Coronary artery (tissue), 2 donors: ENCODE measurements around the gene PGS1.

Experiments used
- DNase-seq: peaks from one replicate; pipeline ENCODE4 v3.0.0-alpha.2; 2017; ENCODE audit warnings: low spot score
- H3K27ac ChIP-seq, 2 donors: fragments of 200-600 bp; sonication (generic); one replicate each; pipeline ENCODE4 v1.5.1; 2016 to 2019
- H3K4me3 ChIP-seq: fragments of 200-600 bp; sonication (generic); 2 replicates; pipeline ENCODE4 v1.5.1; 2016; ENCODE audit warnings: mild to moderate bottlenecking, moderate library complexity
- TF ChIP-seq, protein P1 (sequence below): fragments of 200-600 bp; sonication (generic); IDR thresholded peaks from one replicate; pipeline ENCODE4 v1.5.1; 2019; ENCODE audit warnings: antibody characterized with exemption

Gene PGS1

DNA sequence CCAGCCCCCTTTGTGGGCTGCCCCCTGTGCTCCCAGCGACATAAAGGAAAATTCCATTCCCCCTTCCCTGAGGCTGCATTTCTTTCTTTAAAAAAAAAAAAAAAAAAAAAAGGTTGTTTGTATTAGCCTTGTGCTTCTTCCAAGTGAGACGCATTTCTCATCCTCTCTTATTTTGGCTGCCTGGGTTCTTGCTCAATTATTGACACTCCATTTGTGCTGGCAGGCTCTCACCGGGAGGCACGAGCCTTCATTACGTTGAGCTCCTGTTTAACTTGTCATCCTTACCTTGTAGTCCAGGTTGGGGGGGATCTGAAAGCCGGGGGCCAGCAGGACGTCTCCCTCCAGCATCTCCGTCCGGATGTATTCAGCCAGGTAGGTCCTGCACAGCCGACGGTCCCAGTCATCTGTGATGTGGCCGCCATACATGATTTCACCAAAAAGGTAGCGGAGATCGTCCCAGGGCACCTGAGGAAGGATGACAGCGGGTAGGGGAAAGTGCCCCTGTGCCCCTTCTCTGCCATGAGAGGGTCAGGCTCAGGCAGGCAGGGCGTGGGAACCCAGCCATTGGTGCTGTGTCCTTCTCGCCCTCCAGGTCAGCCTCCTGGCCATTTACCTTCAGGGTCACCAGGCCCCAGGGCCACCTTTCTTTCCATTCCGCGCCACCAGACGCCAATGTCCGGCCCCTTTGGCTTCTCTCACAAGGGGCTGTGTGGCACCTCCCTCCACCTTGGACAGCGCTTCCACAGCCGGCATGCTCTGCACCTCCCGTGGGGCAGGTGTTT, 50.6 kb downstream of the PGS1 start:
- no peak for DNase-seq

DNA sequence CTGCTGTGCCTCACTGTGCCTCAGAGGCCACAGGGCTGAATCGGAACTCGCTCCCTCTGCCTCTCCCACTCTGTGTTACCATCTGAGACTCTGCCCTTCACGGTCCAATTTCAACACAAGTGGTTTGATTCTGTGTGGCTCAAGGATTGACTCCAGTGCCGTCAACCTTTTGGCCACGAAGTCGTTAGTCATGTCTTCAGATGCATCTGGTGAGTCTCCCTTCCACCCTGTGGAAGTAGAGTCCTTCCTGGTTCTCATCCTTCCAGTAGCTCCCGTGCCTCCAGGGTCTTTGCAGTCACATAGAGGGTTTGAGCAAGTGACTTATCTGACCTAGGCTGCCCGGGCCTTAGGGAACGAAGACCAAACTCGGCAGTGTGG, 51.2 kb downstream of the PGS1 start:
- TF ChIP-seq, protein P1, sequence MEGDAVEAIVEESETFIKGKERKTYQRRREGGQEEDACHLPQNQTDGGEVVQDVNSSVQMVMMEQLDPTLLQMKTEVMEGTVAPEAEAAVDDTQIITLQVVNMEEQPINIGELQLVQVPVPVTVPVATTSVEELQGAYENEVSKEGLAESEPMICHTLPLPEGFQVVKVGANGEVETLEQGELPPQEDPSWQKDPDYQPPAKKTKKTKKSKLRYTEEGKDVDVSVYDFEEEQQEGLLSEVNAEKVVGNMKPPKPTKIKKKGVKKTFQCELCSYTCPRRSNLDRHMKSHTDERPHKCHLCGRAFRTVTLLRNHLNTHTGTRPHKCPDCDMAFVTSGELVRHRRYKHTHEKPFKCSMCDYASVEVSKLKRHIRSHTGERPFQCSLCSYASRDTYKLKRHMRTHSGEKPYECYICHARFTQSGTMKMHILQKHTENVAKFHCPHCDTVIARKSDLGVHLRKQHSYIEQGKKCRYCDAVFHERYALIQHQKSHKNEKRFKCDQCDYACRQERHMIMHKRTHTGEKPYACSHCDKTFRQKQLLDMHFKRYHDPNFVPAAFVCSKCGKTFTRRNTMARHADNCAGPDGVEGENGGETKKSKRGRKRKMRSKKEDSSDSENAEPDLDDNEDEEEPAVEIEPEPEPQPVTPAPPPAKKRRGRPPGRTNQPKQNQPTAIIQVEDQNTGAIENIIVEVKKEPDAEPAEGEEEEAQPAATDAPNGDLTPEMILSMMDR = no peak
- DNase-seq = no peak
- H3K27ac ChIP-seq = no peak overlapping the region
- H3K4me3 ChIP-seq = no peak overlapping the region

More for the DNA sequence above, 50.6 kb downstream of the PGS1 start:
- TF ChIP-seq, protein P1 = no peak
- Histone ChIP-seq H3K27ac (no peak overlapping the region), H3K4me3 (no peak overlapping the region)

DNA sequence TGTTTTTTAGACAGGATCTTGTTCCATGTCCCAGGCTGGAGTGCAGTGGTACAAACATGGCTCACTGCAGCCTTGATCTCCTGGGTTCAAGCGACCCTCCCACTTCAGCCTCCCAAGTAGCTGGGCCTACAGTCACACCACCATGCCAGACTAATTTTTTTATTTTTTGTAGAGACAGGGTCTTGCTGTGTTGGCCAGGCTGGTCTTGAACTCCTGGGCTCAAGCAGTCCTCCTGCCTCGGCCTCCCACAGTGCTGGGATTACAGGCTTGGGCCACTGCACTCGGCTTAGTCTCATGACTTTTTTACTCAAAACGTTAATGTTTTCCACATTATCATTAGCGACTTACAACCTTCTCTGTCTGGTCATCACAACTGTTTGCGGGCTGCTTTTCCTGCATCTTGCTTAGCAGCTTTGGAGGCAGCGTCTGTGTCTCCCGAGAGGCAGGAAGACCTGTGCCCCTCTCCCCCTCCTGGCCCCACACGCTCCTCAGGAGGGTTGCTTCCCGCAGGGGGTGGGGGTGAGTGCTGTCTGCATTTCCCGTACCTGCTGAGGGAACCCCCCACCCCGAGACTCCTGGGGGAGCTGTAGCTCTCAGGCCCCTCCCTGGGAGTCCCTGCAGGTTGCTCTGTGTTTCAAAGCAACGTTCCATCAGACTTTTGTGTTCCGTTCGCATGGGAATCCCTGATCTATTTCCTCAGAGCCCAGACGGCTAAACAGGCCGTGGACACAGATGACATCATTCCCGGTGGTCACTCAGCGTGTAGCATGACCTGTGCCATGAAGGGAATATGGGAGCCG, 52.6 kb downstream of the PGS1 start:
- Histone ChIP-seq H3K4me3 (no peak overlapping the region), H3K27ac (no peak overlapping the region)
- no peak for DNase-seq
- TF ChIP-seq, protein P1 = no peak

DNA sequence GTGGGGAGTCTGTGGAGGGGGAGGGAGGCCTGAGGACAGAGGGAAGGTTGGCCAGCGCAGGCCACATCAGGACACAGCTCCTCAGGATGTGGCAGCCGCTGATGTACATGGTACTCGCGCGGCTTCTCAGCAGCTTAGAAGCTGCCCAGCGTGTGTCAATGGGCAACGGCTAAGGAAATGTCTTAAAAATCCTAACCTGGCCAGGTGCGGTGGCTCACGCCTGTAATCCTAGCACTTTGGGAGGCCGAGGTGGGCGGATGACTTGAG, 53.2 kb downstream of the PGS1 start:
- H3K4me3 ChIP-seq = no peak overlapping the region
- H3K27ac ChIP-seq = no peak overlapping the region
- TF ChIP-seq, protein P1 = no peak
- no peak for DNase-seq

DNA sequence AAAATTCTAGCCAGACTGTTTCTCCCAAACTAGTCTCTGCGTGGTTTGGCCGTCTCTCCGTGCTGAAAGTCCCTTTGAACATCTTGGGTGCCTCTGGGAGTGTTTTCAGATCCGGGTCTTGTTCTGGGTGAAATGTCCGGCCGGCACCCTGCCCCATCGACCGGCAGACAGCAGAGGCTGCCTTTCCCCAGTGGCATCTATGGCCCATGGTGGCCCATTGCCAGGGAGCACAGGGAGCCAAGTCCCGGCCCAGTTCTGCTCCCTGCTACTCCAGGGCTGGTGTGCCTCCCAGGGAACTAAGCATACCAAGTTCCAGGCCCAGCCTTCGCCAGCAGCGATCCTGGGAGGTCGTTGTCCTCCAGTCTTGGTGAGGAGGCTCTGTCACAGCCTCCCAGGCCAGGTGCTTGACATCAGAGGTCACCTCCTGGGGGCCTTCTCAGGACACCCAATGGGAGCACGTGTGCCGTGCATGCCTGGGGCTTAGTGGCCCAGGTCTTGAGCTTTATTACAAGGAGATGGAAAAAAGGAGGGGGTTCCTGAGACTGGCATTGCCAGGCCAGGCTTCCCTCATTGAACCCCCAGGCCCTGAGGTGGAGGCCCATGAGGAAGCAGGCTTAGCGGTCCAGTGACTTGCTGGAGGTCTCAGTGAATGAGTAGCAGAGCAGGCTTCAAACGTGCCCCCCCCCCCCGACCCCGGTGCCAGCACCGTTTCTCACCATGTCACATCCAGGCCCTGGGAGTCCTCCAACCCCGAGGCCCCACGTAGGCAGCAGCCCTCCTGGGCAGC, 54.0 kb downstream of the PGS1 start:
- DNase-seq = no peak
- Histone ChIP-seq H3K4me3 (no peak overlapping the region), H3K27ac (no peak overlapping the region)
- TF ChIP-seq, protein P1 = no peak

DNA sequence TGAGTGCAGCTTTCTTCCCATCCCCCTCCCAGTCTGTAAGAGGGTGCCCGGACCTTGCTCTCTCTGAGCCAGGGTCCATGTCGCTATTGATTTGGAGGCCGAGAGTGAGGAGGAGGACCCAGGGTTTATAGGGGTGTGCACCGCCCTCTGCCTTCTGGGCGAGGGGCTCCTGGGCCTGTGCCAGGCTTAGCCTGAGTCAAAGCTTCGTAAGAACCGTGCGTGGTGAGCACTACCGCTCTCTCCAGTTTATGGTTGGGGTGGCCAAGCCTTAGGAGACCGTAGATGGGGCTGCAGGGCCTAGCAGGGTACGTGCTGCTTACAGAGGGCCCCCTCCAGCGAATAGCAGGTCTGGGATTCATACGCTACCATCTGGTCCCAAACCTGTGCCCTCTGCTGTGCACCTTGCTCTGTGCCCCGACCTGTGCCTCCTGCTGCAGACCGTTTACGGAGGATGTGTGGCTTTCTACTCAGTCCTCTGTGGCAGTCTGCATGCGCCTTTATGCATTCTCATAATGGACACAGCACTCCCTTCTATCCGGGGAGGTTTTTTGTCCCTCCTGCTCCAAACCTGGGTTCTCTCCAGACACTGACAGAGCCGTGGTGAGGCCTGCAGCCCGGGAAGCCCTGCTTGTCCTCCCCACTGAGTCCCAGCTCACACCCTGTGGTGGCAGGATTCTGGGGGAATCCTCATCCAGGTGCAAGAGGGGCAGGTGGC, 54.7 kb downstream of the PGS1 start:
- Histone ChIP-seq H3K27ac (no peak overlapping the region), H3K4me3 (no peak overlapping the region)
- no peak for DNase-seq
- TF ChIP-seq, protein P1 = no peak
